Retina (tissue), 1 donor: ENCODE data around the gene CETP.
"Not testable (repeated sequence)": the region's sequence is repeated elsewhere in the genome, so short reads cannot be mapped to it uniquely, and the experiment has no call there.

Experiments used
- DNase-seq: peaks from one replicate; pipeline ENCODE4 v3.0.0-alpha.2; 2016

Gene CETP

DNA sequence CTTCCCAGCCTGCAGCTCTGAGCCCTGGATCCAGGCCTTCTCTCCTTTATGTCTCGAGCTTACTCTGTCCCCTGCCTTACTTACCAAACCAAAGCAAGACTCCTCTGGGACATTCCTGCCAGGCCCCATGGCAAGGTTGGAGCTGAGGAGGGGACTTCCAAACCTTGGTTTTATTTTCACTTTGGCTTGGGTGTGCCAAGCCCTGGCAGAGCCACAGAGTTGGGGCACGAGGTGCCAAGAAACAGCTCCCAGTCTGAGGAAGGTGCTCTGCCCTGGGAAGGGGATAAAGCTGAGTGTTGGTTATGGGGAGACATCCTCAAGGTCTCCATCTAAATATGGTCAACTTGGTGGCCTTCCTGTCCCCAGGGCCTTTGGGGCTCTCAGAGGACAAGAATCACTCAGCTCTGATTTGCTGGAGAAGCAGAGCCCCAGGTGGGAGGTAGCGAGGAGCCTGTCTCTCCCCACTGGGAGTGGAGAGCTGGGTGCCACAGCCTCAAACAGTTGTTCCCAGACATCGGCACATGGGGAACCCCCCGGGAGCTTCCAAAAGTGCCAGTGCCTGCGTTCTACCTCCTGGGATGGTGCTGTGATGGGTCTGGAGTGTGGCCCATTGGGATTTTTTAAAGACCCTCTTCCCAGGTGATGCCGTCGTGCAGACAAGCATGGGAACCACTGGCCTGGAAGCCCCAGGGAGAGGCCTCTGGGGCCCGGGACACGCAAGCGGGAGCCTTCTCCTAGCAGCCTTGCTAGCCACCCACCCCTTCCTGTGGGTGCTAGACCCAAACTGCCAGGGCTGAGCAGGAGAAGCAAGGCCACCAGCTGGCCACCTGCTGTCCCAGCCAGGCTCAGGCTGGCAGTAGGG is 37.9 kb downstream of the CETP start:
- DNase-seq = no peak

DNA sequence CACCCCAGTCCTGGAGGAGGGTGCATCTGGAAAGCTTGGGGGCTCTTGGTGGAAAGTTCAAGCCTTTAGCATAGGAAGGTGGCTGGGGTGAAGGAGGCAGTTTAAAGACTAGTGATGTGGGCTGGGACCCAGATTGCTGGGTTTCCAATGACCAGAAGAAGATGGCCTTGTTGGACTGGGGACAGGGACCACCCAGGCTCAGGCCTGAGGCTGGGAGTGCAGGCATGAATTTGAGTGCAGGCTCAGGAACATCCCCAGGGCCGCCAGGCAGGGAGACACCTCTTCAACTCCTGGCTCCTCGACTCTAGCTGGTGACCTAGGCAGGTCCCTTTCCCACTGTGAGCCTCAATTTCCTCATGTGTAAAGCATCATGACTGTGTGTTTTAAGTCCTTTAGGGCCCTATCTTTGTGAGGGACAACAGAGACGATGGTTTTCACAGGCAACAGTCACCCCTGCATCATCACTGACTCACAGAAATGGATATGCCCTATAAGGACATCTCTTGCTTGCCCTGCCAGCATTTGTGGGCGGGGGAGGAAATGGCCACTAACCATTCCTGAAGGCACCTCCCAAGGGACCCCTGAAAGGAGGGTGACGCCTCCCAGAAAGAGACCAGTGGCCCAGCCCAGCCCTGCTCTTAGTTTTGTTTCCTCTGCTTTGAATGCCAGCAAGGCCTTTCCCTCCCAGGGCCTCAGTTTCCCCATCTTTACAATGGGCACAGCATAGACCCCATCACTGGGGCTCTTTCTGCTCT is 38.7 kb downstream of the CETP start:
- no peak for DNase-seq

DNA sequence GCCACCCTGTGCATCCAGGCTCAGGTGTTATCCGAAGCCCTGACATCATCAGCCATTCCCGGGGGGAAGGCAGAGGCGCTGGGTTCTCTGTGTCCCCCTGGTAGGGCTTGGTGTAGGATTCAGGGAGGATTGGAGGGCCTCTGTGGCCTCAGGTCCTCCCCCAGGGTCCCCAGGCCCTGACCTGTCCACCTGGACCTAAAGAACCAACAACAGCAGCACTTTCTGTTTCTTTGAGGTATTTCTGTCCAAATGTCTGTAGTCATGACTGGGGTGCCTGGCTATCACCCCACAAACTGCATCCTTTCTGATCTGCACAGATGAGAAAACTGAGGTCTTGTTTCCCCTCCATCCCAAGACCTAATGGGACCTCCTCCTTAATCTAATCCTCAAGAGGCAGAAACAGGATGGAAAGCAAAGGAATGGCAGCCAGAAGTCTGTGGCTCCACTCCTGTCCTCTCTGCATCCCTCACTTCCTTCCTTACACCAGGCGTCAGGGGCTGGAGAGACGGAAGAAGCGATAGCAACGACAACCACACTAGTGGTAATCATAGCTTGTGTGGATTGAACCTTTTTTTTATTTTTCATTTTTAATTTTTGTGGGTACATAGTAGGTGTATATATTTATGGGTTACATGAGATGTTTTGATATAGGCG is 39.4 kb downstream of the CETP start:
- DNase-seq = no peak

DNA sequence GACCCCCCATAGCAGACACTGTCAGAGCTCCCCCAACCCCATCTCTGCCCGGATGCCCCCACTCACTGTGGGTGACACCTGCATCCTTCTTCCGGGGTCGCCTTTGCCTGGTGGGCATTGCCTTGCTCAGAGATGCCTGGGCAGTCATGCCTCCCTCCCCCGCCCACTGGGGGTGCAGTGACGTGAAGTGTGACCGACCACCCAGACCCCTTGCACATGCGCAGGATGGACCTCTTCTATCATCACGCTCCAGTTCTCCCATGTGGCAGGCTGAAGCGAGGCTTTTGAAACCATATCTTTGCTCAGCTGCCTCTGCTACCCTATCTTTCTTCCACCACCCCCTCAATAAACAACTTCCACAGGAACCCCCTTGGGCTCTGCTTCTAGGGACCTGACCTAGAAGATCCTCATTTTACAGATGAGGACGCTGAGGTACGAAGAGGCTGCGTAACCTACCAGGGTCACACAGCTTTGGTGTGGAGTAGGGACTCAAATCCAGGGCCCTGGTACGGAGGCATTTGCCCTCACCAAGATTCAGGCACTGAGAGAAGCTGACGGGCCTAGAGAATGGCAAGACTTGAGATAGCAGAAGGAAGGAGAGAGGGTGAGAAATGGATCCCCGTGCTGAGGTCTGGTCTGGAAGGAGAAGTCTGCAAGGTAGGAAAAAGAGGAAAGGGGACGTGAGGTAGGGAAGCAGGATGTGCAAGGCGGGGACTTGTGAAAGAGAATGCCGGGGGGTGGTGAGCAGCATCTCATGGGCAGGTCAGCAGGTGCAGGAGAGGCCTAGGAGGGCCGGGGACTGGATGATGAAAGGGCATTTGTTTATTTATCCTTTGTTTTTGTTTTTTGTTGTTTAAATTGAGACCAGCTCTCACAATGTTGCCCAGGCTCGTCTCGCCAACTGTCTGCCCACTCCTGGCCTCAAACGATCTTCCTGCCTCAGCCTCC is 42.0 kb downstream of the CETP start:
- DNase-seq = no peak

DNA sequence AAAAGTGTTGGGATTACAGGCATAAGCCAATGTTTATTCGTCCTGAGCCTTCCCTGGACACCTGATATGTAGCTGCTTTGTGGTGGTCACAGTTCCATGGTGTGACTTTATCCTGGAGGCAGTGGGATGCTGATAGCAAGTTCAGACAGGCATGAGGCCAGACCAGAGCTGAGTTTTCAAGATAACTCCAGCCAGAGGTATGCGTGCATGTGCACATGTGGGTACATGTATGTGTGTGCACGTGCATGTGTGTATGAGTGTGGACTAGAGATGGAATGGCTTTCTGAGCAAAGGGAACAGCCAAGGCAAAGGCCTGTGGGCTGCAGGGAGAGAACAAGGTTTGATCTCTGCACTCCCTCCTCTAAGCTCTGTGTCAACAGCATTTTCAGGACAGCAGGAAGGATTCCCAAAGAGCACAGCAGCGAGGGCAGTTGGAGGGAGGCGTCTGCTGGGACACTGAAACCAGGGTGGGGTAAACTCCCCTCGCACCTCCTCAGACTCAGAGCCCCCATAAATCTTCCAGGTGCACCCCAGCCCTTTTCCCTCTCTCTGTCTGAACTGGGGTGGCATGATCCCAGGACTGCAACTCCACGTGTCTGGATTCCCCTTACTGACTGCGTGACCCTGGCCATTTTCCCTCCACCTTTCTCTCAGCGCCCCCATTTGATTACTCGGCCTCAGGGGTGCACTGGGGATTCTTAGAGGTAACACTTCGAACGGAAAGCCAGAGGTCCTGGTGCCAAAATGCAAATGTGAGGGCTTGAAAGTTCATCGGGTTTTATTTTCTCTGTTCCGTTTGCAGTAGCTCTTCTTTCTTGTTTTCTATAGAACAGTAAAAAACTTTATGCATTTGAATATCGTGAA is 42.9 kb downstream of the CETP start:
- no peak for DNase-seq

- not testable (repeated sequence) for DNase-seq
Observed at GRCh38 chr16:57005597-57005996, 43.8 kb downstream of the CETP start.

GRCh38 chr16:57007050-57007449 is 45.3 kb downstream of the CETP start:
- no peak for DNase-seq

DNA sequence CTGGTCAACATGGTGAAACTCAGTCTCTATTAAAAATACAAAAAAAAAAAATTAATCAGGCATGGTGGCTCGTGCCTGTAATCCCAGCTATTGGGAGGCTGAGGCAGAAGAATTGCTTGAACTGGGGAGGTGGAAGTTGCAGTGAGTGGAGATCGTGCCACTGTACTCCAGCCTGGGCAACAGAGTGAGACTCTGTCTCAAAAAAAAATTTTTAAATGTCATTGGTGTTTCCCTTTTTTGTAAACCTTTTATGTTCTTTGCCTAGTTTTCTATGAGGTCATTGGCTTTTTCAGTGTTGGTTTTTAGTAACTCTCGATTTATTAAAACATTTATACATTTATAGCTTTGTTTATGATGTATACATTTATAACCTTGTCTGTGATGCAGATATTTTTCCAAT is 45.8 kb downstream of the CETP start:
- DNase-seq = no peak

DNA sequence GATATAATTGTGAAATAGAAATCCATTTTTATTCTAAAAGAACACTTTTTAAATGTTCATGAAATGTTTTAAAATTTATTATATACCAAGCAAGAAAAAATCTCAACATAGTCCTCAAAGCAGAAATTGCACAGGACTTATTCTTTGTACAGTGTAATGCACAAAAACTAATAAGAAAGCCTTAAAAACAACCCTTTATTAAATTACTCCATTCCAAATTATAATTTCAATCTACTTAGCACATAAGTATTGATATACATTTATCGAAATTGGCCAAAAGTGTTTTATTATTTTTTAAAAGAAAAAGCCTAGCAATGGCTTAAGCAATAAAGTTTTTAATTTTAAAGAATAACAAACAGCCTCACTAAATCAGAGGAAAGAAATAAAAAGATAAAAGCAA is 46.7 kb downstream of the CETP start:
- no peak for DNase-seq

GRCh38 chr16:57009643-57010170 is 48.0 kb downstream of the CETP start:
- DNase-seq = no peak

DNA sequence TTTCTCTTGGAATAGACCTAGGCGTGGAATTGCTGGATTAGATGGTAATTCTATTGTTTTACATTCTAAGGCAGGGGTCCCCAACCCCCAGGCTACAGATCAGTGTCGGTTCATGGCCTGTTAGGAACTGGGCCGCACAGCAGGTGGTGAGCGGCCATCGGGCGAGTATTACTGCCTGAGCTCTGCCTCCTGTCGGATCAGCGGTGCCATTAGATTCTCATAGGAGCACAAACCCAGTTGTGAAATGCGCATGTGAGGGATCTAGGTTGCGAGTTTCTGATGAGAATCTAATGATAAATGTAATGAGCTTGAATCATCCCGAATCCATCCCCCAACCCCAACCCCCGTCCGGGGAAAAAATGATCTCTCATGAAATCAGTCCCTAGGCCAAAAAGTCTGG is 50.6 kb downstream of the CETP start:
- no peak for DNase-seq

GRCh38 chr16:57013229-57013628 is 51.5 kb downstream of the CETP start:
- DNase-seq = no peak

- DNase-seq = no peak
Observed at GRCh38 chr16:57013902-57014301, 52.2 kb downstream of the CETP start.

GRCh38 chr16:57016301-57016700 is 54.6 kb downstream of the CETP start:
- no peak for DNase-seq

DNA sequence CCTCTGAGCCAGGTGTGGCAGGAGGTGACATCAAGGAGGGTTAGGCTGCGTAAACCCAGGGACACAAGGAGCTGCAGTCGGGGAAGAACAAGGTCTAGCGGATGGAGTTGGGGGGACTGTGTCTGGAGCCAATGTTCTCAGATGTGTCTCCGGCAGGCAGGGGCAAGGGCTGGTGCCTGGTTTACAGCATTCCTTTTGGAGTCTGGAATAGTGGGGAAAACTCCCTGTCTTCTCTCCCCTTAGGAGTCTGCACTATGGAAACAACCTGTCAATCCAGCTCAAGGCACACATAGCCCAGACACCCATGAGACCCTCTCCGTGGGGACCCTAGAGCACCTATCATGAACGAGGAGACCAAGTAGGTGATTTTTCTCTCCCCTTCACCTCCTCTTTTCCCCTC is 55.1 kb downstream of the CETP start:
- DNase-seq = no peak

GRCh38 chr16:57017251-57017650 is 55.5 kb downstream of the CETP start:
- DNase-seq = no peak

GRCh38 chr16:57019746-57020145 is 58.0 kb downstream of the CETP start:
- no peak for DNase-seq

- DNase-seq = no peak
Observed at GRCh38 chr16:57020651-57021050, 58.9 kb downstream of the CETP start.

DNA sequence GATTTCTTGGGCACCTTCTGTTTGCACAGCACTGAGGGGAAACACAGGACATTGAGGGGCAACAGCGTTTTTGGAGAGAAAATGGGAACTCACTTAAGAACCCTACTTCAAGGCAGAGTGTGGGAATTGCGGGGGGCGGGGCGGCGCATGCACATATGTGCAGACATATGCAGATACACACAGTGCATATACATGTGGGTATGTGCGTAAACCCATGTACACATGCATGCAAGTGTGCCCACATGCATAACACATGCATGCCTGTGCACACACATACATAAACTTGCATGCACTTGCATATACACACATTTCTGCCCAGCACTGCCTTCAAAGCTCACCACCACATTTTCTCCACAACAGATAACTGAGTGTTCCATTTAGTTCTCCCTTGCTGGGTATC is 60.0 kb downstream of the CETP start:
- no peak for DNase-seq

DNA sequence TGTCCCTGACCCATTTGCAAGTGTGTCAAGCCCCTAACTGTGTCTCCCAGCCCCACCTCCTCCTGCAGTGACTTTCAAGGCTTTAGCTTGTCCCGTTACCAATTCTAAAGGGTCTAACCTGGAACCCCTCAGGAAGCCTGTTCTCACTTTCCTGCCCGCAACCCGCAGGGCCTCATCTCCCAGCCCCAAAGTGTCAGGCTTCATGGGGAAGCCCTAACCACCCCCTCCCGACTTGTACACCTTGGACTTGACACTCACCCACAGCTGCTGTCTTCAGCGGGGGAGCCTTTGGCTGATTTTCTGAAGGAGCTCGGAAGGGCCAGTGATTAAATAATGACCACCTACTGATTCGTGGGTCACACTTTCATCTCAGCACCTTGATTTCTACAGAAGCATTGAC is 60.7 kb downstream of the CETP start:
- DNase-seq = no peak

DNA sequence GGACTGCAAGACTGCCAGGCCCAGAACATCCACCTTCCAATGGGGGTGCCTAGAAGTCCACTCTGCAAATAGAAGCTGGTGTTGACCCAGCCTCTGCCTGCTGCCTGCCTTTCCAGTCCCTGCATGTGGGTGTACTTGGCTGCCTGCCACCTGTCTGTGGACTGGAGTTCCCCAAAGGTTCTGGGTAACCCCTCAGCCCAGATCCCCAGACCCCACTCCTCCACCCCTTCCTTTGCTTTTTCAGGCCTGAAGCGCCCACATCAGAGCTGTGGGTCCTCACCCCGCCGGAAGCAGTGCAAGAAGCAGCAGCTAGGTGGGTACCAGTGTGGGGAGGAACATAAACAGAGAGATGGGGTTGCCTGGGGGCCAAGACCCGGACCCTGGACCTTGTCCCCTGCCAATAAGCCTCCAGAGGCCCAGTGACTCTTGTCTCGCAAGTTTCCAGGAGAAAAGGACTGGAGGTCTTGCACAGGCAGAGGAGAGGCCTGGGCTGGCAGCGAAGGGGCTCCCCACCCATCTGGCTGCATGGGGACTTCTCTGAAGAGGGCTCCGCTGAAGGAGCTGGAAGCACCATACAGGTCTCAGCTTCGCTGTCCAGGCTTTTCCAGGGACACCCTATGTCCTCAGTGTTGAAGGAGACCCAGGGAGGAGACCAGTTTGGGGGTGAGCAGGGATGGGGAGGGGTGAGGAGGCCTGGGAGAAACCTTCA is 61.9 kb downstream of the CETP start:
- DNase-seq = no peak
